Stomach (tissue), 9 donors: ENCODE data around the gene TEKT2. TPM values are rescaled to one million over a fixed set of nuclear protein-coding genes. Genes with fewer than 3 reads are reported as not detected.

ENCODE experiments used
- DNase-seq, 2 donors: peaks; one replicate each; pipeline versions ENCODE4 v3.0.0 to v3.0.0-alpha.2; 2013 to 2019
- H3K27ac ChIP-seq, 5 donors: fragments of 200-600 bp in 4 of 5; sonication (generic) in 4 of 5; one replicate each; pipeline ENCODE4 v1.5.1; 2013 to 2019; ENCODE audit warnings: mild to moderate bottlenecking in 1 of 5, moderate library complexity in 1 of 5
- H3K27me3 ChIP-seq, 3 donors: fragments of 200-600 bp; sonication (generic); one replicate each; pipeline ENCODE4 v1.5.1; 2017 to 2019; ENCODE audit warnings: mixed run types in 1 of 3
- H3K36me3 ChIP-seq, 4 donors: fragments of 200-600 bp; sonication (generic); 1 replicate in 3 of 4; 2 replicates in 1 of 4; pipeline ENCODE4 v1.5.1; 2016 to 2019
- H3K4me1 ChIP-seq, 4 donors: fragments of 200-600 bp; sonication (generic); one replicate each; pipeline ENCODE4 v1.5.1; 2016 to 2019
- H3K4me3 ChIP-seq, 4 donors: fragments of 200-600 bp; sonication (generic) in 3 of 4; one replicate each; pipeline ENCODE4 v1.5.1; 2016 to 2019; ENCODE audit warnings: mild to moderate bottlenecking in 1 of 4
- H3K9me3 ChIP-seq, 4 donors: fragments of 200-600 bp; sonication (generic); one replicate each; pipeline ENCODE4 v1.5.1; 2016 to 2019
- CTCF ChIP-seq, 7 experiments: fragments of 450-650 bp in 4 of 7; fragments of 200-600 bp in 3 of 7; sonication (generic) in 3 of 7; IDR thresholded peaks; one replicate each; pipeline ENCODE4 v1.5.1; 2016 to 2019; ENCODE audit warnings: antibody characterized with exemption in 7 of 7, control low read depth in 2 of 7, mild to moderate bottlenecking in 1 of 7
- EP300 ChIP-seq: sonication (generic); formaldehyde crosslinking; IDR thresholded peaks from one replicate; pipeline ENCODE4 v1.6.1; 2017; ENCODE audit warnings: antibody characterized with exemption
- POLR2A ChIP-seq, 4 donors: fragments of 450-650 bp; IDR thresholded peaks; one replicate each; pipeline ENCODE4 v1.6.1; 2016; ENCODE audit warnings: antibody characterized with exemption in 4 of 4, control low read depth in 2 of 4, mild to moderate bottlenecking in 1 of 4, moderate library complexity in 1 of 4
- POLR2AphosphoS5 ChIP-seq, 3 donors: sonication (generic); formaldehyde crosslinking; IDR thresholded peaks; one replicate each; pipeline ENCODE4 v1.6.1; 2016; ENCODE audit warnings: antibody characterized with exemption in 3 of 3
- WGBS, 5 donors: extraction: QIAGEN DNeasy Blood & Tissue Kit in 3 of 5; methylation state at CpG; one replicate each; pipeline versions ENCODE4 v1.1.5 to v1.1.7; 2013 to 2018; 5-methylcytosine and 5-hydroxymethylcytosine counted together
- intact Hi-C: fragments of 100-400 bp; cut with DNase I; formaldehyde crosslinking; loops from one replicate; pipeline ENCODE4 v1.15.1; 2023; ENCODE audit warnings: low total_unique reads
- polyA plus RNA-seq, 3 donors: library from polyadenylated mRNA; stranded (reverse); fragments of 200-250 nt; gene quantifications; one replicate each; pipeline ENCODE4 v1.2.3, GENCODE V29; 2013
- total RNA-seq, 5 donors: library from RNA; depleted of rRNA; stranded (reverse); fragments of >200 nt; gene quantifications; one replicate each; pipeline versions ENCODE4 v1.1.0 to v1.2.3, GENCODE V29; 2014 to 2016
- donor health status: healthy with polysubstance abuse.
- donor health status: Bipolar disorder and iron deficiency.
- donor health status: healthy.

TEKT2 gene
- total and polyA plus RNA-seq, 8 donors = 0.25 to 0.76 (median 0.60) TPM; not detected in 5

- Histone ChIP-seq H3K4me1 (peaks cover 16 to 89% (median 43%) of the 10 kb centered on the region in 4 donors), H3K27ac (peak overlapping the region in 4 of 5 donors; percentile 41 to 83 (median 58)), H3K36me3 (no peaks in the 10 kb centered on the region), H3K9me3 (no peaks in the 10 kb centered on the region), H3K4me3 (no peak overlapping the region), H3K27me3 (peaks cover 0 to 7% (median under 1%) of the 10 kb centered on the region in 3 donors)
- no peak for TF ChIP-seq POLR2AphosphoS5 (IDR thresholded peaks at IDR 0.05)
- no peak for TF ChIP-seq CTCF (IDR thresholded peaks at IDR 0.05)
- no peak for TF ChIP-seq POLR2A (IDR thresholded peaks at IDR 0.05)
- no peak for TF ChIP-seq EP300
- 51 to 72% (median 56%) methylated on average over 8 to 9 of the region's 9 CpGs for WGBS, 5 donors
- DNase-seq = no peak
- intact Hi-C loops = no loop called here
These were observed 35.6 kb downstream of the TEKT2 start for GRCh38 chr1:36119456-36119855.

- Histone ChIP-seq H3K36me3 (no peaks in the 10 kb centered on the region), H3K4me3 (peak overlapping the region in 1 of 4 donors; percentile 49), H3K27me3 (peaks cover 0 to 25% (median 17%) of the 10 kb centered on the region in 3 donors), H3K4me1 (peaks cover 6 to 79% (median 37%) of the 10 kb centered on the region in 4 donors), H3K27ac (peak overlapping the region in 3 of 5 donors; percentile 41 to 81 (median 75)), H3K9me3 (no peaks in the 10 kb centered on the region)
- WGBS, 5 donors = 82 to 92% (median 88%) methylated on average over 12 of the region's 12 CpGs
- no peak for DNase-seq
- no peak for TF ChIP-seq EP300
- no peak for TF ChIP-seq POLR2A (IDR thresholded peaks at IDR 0.05)
- TF ChIP-seq POLR2AphosphoS5 (IDR thresholded peaks at IDR 0.05) = no peak
- TF ChIP-seq CTCF (IDR thresholded peaks at IDR 0.05) = no peak
- intact Hi-C loops = no loop called here
These were observed 38.5 kb downstream of the TEKT2 start for GRCh38 chr1:36122062-36123030.

- Histone ChIP-seq H3K27ac (peak overlapping the region in 3 of 5 donors; percentile 41 to 81 (median 75)), H3K27me3 (peaks cover 0 to 25% (median 17%) of the 10 kb centered on the region in 3 donors), H3K4me3 (peak overlapping the region in 2 of 4 donors; percentile 6 to 49), H3K4me1 (peaks cover 6 to 69% (median 35%) of the 10 kb centered on the region in 4 donors), H3K36me3 (no peaks in the 10 kb centered on the region), H3K9me3 (no peaks in the 10 kb centered on the region)
- WGBS, 5 donors = 44 to 68% (median 66%) methylated on average over 8 of the region's 8 CpGs
- TF ChIP-seq EP300 = no peak
- intact Hi-C loops = no loop called here
- peak in 1 of 2 donors; percentile 59 for DNase-seq
These were observed 39.5 kb downstream of the TEKT2 start for GRCh38 chr1:36123356-36123755.

GRCh38 chr1:36124404-36125128, 40.7 kb downstream of the TEKT2 start:
- H3K4me1 ChIP-seq = peaks cover 6 to 57% (median 29%) of the 10 kb centered on the region in 4 donors
- no peak for DNase-seq
- peaks cover 0 to 25% (median 17%) of the 10 kb centered on the region in 3 donors for H3K27me3 ChIP-seq
- intact Hi-C loops = no loop called here
- WGBS, 5 donors = 19 to 52% (median 29%) methylated on average over 11 to 42 of the region's 42 CpGs
- TF ChIP-seq CTCF (IDR thresholded peaks at IDR 0.05) (no peak), POLR2A (IDR thresholded peaks at IDR 0.05) (no peak), POLR2AphosphoS5 (IDR thresholded peaks at IDR 0.05) (no peak), EP300 (no peak)
- H3K4me3 ChIP-seq = peak overlapping the region; percentile 36 to 50 (median 49)
- no peaks in the 10 kb centered on the region for H3K9me3 ChIP-seq
- peak overlapping the region in 3 of 5 donors; percentile 69 to 81 (median 75) for H3K27ac ChIP-seq
- no peaks in the 10 kb centered on the region for H3K36me3 ChIP-seq
